GM21786 (cell line): ENCODE data around the gene DHX58.
A peak's percentile ranks its signal among the peaks of the same experiment; 100 is the strongest.

Experiments
- ATAC-seq: cut with Tn5 transposase; IDR thresholded peaks from one replicate; pipeline ENCODE4 v1.9.1; 2021; ENCODE audit not compliant: unreplicated experiment

Gene DHX58

GRCh38 chr17:42130310-42130936, 17.9 kb upstream of the DHX58 start:
- ATAC-seq: no peak

- no peak for ATAC-seq
Observed at GRCh38 chr17:42129109-42129837, 16.8 kb upstream of the DHX58 start.

GRCh38 chr17:42127414-42127813, 14.9 kb upstream of the DHX58 start:
- no peak for ATAC-seq

- no peak for ATAC-seq
Observed at GRCh38 chr17:42126836-42127235, 14.3 kb upstream of the DHX58 start.

- no peak for ATAC-seq
Observed at GRCh38 chr17:42125565-42125964, 13.1 kb upstream of the DHX58 start.

GRCh38 chr17:42124256-42124655, 11.7 kb upstream of the DHX58 start:
- ATAC-seq: no peak

- ATAC-seq: no peak
Observed at GRCh38 chr17:42122371-42123303, 10.1 kb upstream of the DHX58 start, which contains the start of gene HSPB9. Gene HSPB9 (plus strand): TSS chr17:42122804. CDS start chr17:42122851, 47 bp downstream.

GRCh38 chr17:42120770-42121769, 8.6 kb upstream of the DHX58 start, which contains the start of gene KAT2A:
Gene KAT2A (minus strand): TSS chr17:42121367. CDS start chr17:42121304, 63 bp downstream.
- ATAC-seq: peak; percentile 64

- ATAC-seq: no peak
Observed at GRCh38 chr17:42120161-42120769, 7.8 kb upstream of the DHX58 start.

GRCh38 chr17:42119301-42119700, 6.8 kb upstream of the DHX58 start:
- ATAC-seq: no peak

- no peak for ATAC-seq
Observed at GRCh38 chr17:42118545-42118944, 6.0 kb upstream of the DHX58 start.

GRCh38 chr17:42118126-42118510, 5.6 kb upstream of the DHX58 start:
- ATAC-seq: no peak

GRCh38 chr17:42117397-42118125, 5.0 kb upstream of the DHX58 start:
- no peak for ATAC-seq

- no peak for ATAC-seq
Observed at GRCh38 chr17:42116705-42117396, 4.3 kb upstream of the DHX58 start.

- ATAC-seq: no peak
Observed at GRCh38 chr17:42114118-42114517, 1.6 kb upstream of the DHX58 start.

- no peak for ATAC-seq
Observed at GRCh38 chr17:42113293-42114069, 967 bp upstream of the DHX58 start.

- ATAC-seq: no peak
Observed at GRCh38 chr17:42111871-42112551, 503 bp downstream of the DHX58 start.
